Measurements from ENCODE around the gene NAALADL2. TPM values are rescaled to one million over a fixed set of nuclear protein-coding genes. Genes with fewer than 3 reads are reported as not detected.

The NAALADL2 gene
- total and polyA plus RNA-seq, 5 donors: 1.3 to 10.7 (median 9.7) TPM

- Histone ChIP-seq H3K4me3 (ENCODE audit: low read length) (no peak overlapping the region), H3K27ac (ENCODE audit: low read length) (no peak overlapping the region), H3K9me3 (ENCODE audit: control insufficient read depth, low read length) (no peaks in the 10 kb centered on the region), H3K27me3 (ENCODE audit: control insufficient read depth, insufficient read depth) (no peaks in the 10 kb centered on the region), H3K4me1 (ENCODE audit: control insufficient read depth, insufficient read depth, low read length) (no peaks in the 10 kb centered on the region)
- ATAC-seq (no peak), DNase-seq (no peak)
- intact Hi-C loops (cut with DNase I): no loop called here
- WGBS: 74% methylated on average over 3 of the region's 3 CpGs
Measured at GRCh38 chr3:175212896-175213295, 353.8 kb downstream of the NAALADL2 start.

- Histone ChIP-seq H3K27me3 (ENCODE audit: control insufficient read depth, insufficient read depth) (no peaks in the 10 kb centered on the region), H3K4me3 (ENCODE audit: low read length) (no peak overlapping the region), H3K4me1 (ENCODE audit: control insufficient read depth, insufficient read depth, low read length) (no peaks in the 10 kb centered on the region), H3K27ac (ENCODE audit: low read length) (no peak overlapping the region), H3K9me3 (ENCODE audit: control insufficient read depth, low read length) (no peaks in the 10 kb centered on the region)
- intact Hi-C loops (cut with DNase I): no loop called here
- 96% methylated on average over 1 of the region's 1 CpG for WGBS
- no peak for DNase-seq
- no peak for ATAC-seq
Measured at GRCh38 chr3:175214216-175214615, 355.1 kb downstream of the NAALADL2 start.

GRCh38 chr3:175215833-175216232 lies 356.7 kb downstream of the NAALADL2 start:
- H3K4me1 ChIP-seq (ENCODE audit: control insufficient read depth, insufficient read depth, low read length): no peaks in the 10 kb centered on the region
- ATAC-seq (no peak), DNase-seq (no peak)
- H3K27ac ChIP-seq (ENCODE audit: low read length): no peak overlapping the region
- intact Hi-C loops (cut with DNase I): no loop called here
- WGBS: 90% methylated on average over 1 of the region's 1 CpG
- no peaks in the 10 kb centered on the region for H3K27me3 ChIP-seq (ENCODE audit: control insufficient read depth, insufficient read depth)
- no peaks in the 10 kb centered on the region for H3K9me3 ChIP-seq (ENCODE audit: control insufficient read depth, low read length)
- H3K4me3 ChIP-seq (ENCODE audit: low read length): no peak overlapping the region

GRCh38 chr3:175222356-175222755 lies 363.2 kb downstream of the NAALADL2 start:
- ATAC-seq: peak in 1 of 2 donors; percentile 63
- no peak overlapping the region for H3K4me3 ChIP-seq (ENCODE audit: low read length)
- WGBS: 23% methylated on average over 1 of the region's 1 CpG
- H3K27me3 ChIP-seq (ENCODE audit: control insufficient read depth, insufficient read depth): no peaks in the 10 kb centered on the region
- H3K27ac ChIP-seq (ENCODE audit: low read length): no peak overlapping the region
- no peaks in the 10 kb centered on the region for H3K9me3 ChIP-seq (ENCODE audit: control insufficient read depth, low read length)
- no peaks in the 10 kb centered on the region for H3K4me1 ChIP-seq (ENCODE audit: control insufficient read depth, insufficient read depth, low read length)
- intact Hi-C loops (cut with DNase I): no loop called here
- no peak for DNase-seq

GRCh38 chr3:175224051-175224450 lies 364.9 kb downstream of the NAALADL2 start:
- H3K27ac ChIP-seq (ENCODE audit: low read length): no peak overlapping the region
- 50% methylated on average over 6 of the region's 6 CpGs for WGBS
- H3K4me3 ChIP-seq (ENCODE audit: low read length): no peak overlapping the region
- no peaks in the 10 kb centered on the region for H3K27me3 ChIP-seq (ENCODE audit: control insufficient read depth, insufficient read depth)
- DNase-seq (peak; percentile 22 to 83 (median 41)), ATAC-seq (peak; percentile 84 to 92)
- no peaks in the 10 kb centered on the region for H3K9me3 ChIP-seq (ENCODE audit: control insufficient read depth, low read length)
- no peaks in the 10 kb centered on the region for H3K4me1 ChIP-seq (ENCODE audit: control insufficient read depth, insufficient read depth, low read length)
- intact Hi-C loops (cut with DNase I): no loop called here

- Histone ChIP-seq H3K9me3 (ENCODE audit: control insufficient read depth, low read length) (no peaks in the 10 kb centered on the region), H3K27me3 (ENCODE audit: control insufficient read depth, insufficient read depth) (no peaks in the 10 kb centered on the region), H3K27ac (ENCODE audit: low read length) (no peak overlapping the region), H3K4me1 (ENCODE audit: control insufficient read depth, insufficient read depth, low read length) (no peaks in the 10 kb centered on the region), H3K4me3 (ENCODE audit: low read length) (no peak overlapping the region)
- DNase-seq (no peak), ATAC-seq (no peak)
- intact Hi-C loops (cut with DNase I): no loop called here
- WGBS: 86% methylated on average over 3 of the region's 3 CpGs
Measured at GRCh38 chr3:175226444-175226843, 367.3 kb downstream of the NAALADL2 start.

GRCh38 chr3:175227126-175227525 lies 368.0 kb downstream of the NAALADL2 start:
- ATAC-seq: no peak
- H3K4me3 ChIP-seq (ENCODE audit: low read length): no peak overlapping the region
- DNase-seq: no peak
- H3K27me3 ChIP-seq (ENCODE audit: control insufficient read depth, insufficient read depth): no peaks in the 10 kb centered on the region
- WGBS: 65% methylated on average over 3 of the region's 3 CpGs
- H3K9me3 ChIP-seq (ENCODE audit: control insufficient read depth, low read length): no peaks in the 10 kb centered on the region
- intact Hi-C loops (cut with DNase I): no loop called here
- no peaks in the 10 kb centered on the region for H3K4me1 ChIP-seq (ENCODE audit: control insufficient read depth, insufficient read depth, low read length)
- no peak overlapping the region for H3K27ac ChIP-seq (ENCODE audit: low read length)

- Histone ChIP-seq H3K27ac (ENCODE audit: low read length) (no peak overlapping the region), H3K27me3 (ENCODE audit: control insufficient read depth, insufficient read depth) (no peaks in the 10 kb centered on the region), H3K4me3 (ENCODE audit: low read length) (no peak overlapping the region), H3K9me3 (ENCODE audit: control insufficient read depth, low read length) (no peaks in the 10 kb centered on the region), H3K4me1 (ENCODE audit: control insufficient read depth, insufficient read depth, low read length) (no peaks in the 10 kb centered on the region)
- intact Hi-C loops (cut with DNase I): no loop called here
- DNase-seq (no peak), ATAC-seq (no peak)
- 80% methylated on average over 3 of the region's 3 CpGs for WGBS
Measured at GRCh38 chr3:175233957-175234940, 375.1 kb downstream of the NAALADL2 start.

GRCh38 chr3:175238801-175239200 lies 379.7 kb downstream of the NAALADL2 start:
- H3K27ac ChIP-seq (ENCODE audit: low read length): no peak overlapping the region
- DNase-seq (no peak), ATAC-seq (no peak)
- intact Hi-C loops (cut with DNase I): no loop called here
- no peaks in the 10 kb centered on the region for H3K4me1 ChIP-seq (ENCODE audit: control insufficient read depth, insufficient read depth, low read length)
- no peaks in the 10 kb centered on the region for H3K27me3 ChIP-seq (ENCODE audit: control insufficient read depth, insufficient read depth)
- no peaks in the 10 kb centered on the region for H3K9me3 ChIP-seq (ENCODE audit: control insufficient read depth, low read length)
- WGBS: 46% methylated on average over 3 of the region's 3 CpGs
- H3K4me3 ChIP-seq (ENCODE audit: low read length): no peak overlapping the region

- intact Hi-C loops (cut with DNase I): no loop called here
- no peaks in the 10 kb centered on the region for H3K4me1 ChIP-seq (ENCODE audit: control insufficient read depth, insufficient read depth, low read length)
- 69% methylated on average over 2 of the region's 2 CpGs for WGBS
- DNase-seq (no peak), ATAC-seq (no peak)
- H3K27ac ChIP-seq (ENCODE audit: low read length): no peak overlapping the region
- no peaks in the 10 kb centered on the region for H3K9me3 ChIP-seq (ENCODE audit: control insufficient read depth, low read length)
- no peaks in the 10 kb centered on the region for H3K27me3 ChIP-seq (ENCODE audit: control insufficient read depth, insufficient read depth)
- no peak overlapping the region for H3K4me3 ChIP-seq (ENCODE audit: low read length)
Measured at GRCh38 chr3:175240921-175241320, 381.8 kb downstream of the NAALADL2 start.

- H3K9me3 ChIP-seq (ENCODE audit: control insufficient read depth, low read length): no peaks in the 10 kb centered on the region
Measured at GRCh38 chr3:175242243-175242642, 383.1 kb downstream of the NAALADL2 start.

More at GRCh38 chr3:175242243-175242642, 383.1 kb downstream of the NAALADL2 start:
- no peak for DNase-seq
- WGBS: 94% methylated on average over 2 of the region's 2 CpGs
- ATAC-seq: no peak
- Histone ChIP-seq H3K27ac (ENCODE audit: low read length) (no peak overlapping the region), H3K27me3 (ENCODE audit: control insufficient read depth, insufficient read depth) (no peaks in the 10 kb centered on the region), H3K4me3 (ENCODE audit: low read length) (no peak overlapping the region), H3K4me1 (ENCODE audit: control insufficient read depth, insufficient read depth, low read length) (no peaks in the 10 kb centered on the region)
- intact Hi-C loops (cut with DNase I): no loop called here
